ENCODE measurements around the gene TSPEAR.
"Not testable (repeated sequence)": the region's sequence is repeated elsewhere in the genome, so short reads cannot be mapped to it uniquely, and the experiment has no call there.

Gene TSPEAR

GRCh38 chr21:44637851-44638348 lies 73.5 kb downstream of the TSPEAR start:
- H3K27ac ChIP-seq; DNase-seq (ENCODE audit: low read depth, low spot score): not testable (repeated sequence)

GRCh38 chr21:44637018-44637850 lies 74.1 kb downstream of the TSPEAR start, which contains the start of gene KRTAP10-10:
KRTAP10-10 (plus strand) TSS chr21:44637356; CDS start chr21:44637418, 62 bp downstream.
- no peak for DNase-seq (ENCODE audit: low read depth, low spot score)
- H3K27ac ChIP-seq = no peak within 1 kb of the TSS

- no peak for DNase-seq (ENCODE audit: low read depth, low spot score)
Measured at GRCh38 chr21:44636209-44637017, 75.0 kb downstream of the TSPEAR start.

GRCh38 chr21:44632067-44632466 lies 79.3 kb downstream of the TSPEAR start:
- no peak overlapping the region for H3K27ac ChIP-seq
- no peak for DNase-seq (ENCODE audit: low read depth, low spot score)

More at GRCh38 chr21:44636209-44637017, 75.0 kb downstream of the TSPEAR start:
- no peak overlapping the region for H3K27ac ChIP-seq

- DNase-seq (ENCODE audit: low read depth, low spot score) = no peak
- H3K27ac ChIP-seq = no peak overlapping the region
Measured at GRCh38 chr21:44630440-44630839, 80.9 kb downstream of the TSPEAR start.

- no peak overlapping the region for H3K27ac ChIP-seq
- no peak for DNase-seq (ENCODE audit: low read depth, low spot score)
Measured at GRCh38 chr21:44628707-44629391, 82.5 kb downstream of the TSPEAR start.

GRCh38 chr21:44627831-44628233 lies 83.5 kb downstream of the TSPEAR start:
- DNase-seq (ENCODE audit: low read depth, low spot score); H3K27ac ChIP-seq: not testable (repeated sequence)

- H3K27ac ChIP-seq; DNase-seq (ENCODE audit: low read depth, low spot score): not testable (repeated sequence)
Measured at GRCh38 chr21:44627181-44627822, 84.1 kb downstream of the TSPEAR start.

GRCh38 chr21:44626673-44627143 lies 84.7 kb downstream of the TSPEAR start, which contains the start of gene KRTAP10-9:
KRTAP10-9 (plus strand) TSS chr21:44627093; CDS start chr21:44627172, 79 bp downstream.
- H3K27ac ChIP-seq = no peak within 1 kb of the TSS
- DNase-seq (ENCODE audit: low read depth, low spot score) = no peak

- no peak for DNase-seq (ENCODE audit: low read depth, low spot score)
Measured at GRCh38 chr21:44626262-44626661, 85.1 kb downstream of the TSPEAR start.

GRCh38 chr21:44625756-44626155 lies 85.6 kb downstream of the TSPEAR start:
- no peak overlapping the region for H3K27ac ChIP-seq
- DNase-seq (ENCODE audit: low read depth, low spot score) = no peak

More at GRCh38 chr21:44626262-44626661, 85.1 kb downstream of the TSPEAR start:
- H3K27ac ChIP-seq = no peak overlapping the region

GRCh38 chr21:44623575-44623974 lies 87.8 kb downstream of the TSPEAR start:
- DNase-seq (ENCODE audit: low read depth, low spot score) = no peak

GRCh38 chr21:44619886-44620285 lies 91.5 kb downstream of the TSPEAR start:
- no peak overlapping the region for H3K27ac ChIP-seq
- DNase-seq (ENCODE audit: low read depth, low spot score) = no peak

More at GRCh38 chr21:44623575-44623974, 87.8 kb downstream of the TSPEAR start:
- no peak overlapping the region for H3K27ac ChIP-seq

GRCh38 chr21:44618909-44619308 lies 92.5 kb downstream of the TSPEAR start:
- no peak overlapping the region for H3K27ac ChIP-seq

GRCh38 chr21:44618504-44618903 lies 92.9 kb downstream of the TSPEAR start:
- no peak for DNase-seq (ENCODE audit: low read depth, low spot score)
- no peak overlapping the region for H3K27ac ChIP-seq

More at GRCh38 chr21:44618909-44619308, 92.5 kb downstream of the TSPEAR start:
- no peak for DNase-seq (ENCODE audit: low read depth, low spot score)

GRCh38 chr21:44617071-44617501 lies 94.3 kb downstream of the TSPEAR start:
- DNase-seq (ENCODE audit: low read depth, low spot score) = no peak
- no peak overlapping the region for H3K27ac ChIP-seq

GRCh38 chr21:44616591-44616926 lies 94.8 kb downstream of the TSPEAR start:
- H3K27ac ChIP-seq = no peak overlapping the region
- DNase-seq (ENCODE audit: low read depth, low spot score) = no peak

- DNase-seq (ENCODE audit: low read depth, low spot score) = no peak
- H3K27ac ChIP-seq = no peak overlapping the region
Measured at GRCh38 chr21:44615911-44616590, 95.3 kb downstream of the TSPEAR start.

GRCh38 chr21:44615466-44615865 lies 95.9 kb downstream of the TSPEAR start:
- DNase-seq (ENCODE audit: low read depth, low spot score) = no peak
- H3K27ac ChIP-seq = no peak overlapping the region
